ENCODE data around the gene LRFN2. TPM values are rescaled to one million over a fixed set of nuclear protein-coding genes. Genes with fewer than 3 reads are reported as not detected.

The LRFN2 gene
- total RNA-seq, 3 donors from 2014 or later, result 0.14 to 0.29 (median 0.16) TPM

GRCh38 chr6:40349901-40350746, 237.0 kb downstream of the LRFN2 start:
- H3K36me3 ChIP-seq (ENCODE audit: low read depth), result no peaks in the 10 kb centered on the region
- TF ChIP-seq CTCF (IDR thresholded peaks at IDR 0.05), result no peak
- no peak for ATAC-seq
- no peaks in the 10 kb centered on the region for H3K4me1 ChIP-seq (ENCODE audit: low read depth)
- no peak for DNase-seq
- no peak overlapping the region for H3K4me3 ChIP-seq
- intact Hi-C loops (cut with DNase I, micrococcal nuclease), result no loop called here
- no peaks in the 10 kb centered on the region for H3K9me3 ChIP-seq

- no peak for ATAC-seq
- no peak for DNase-seq
- no peak for TF ChIP-seq CTCF (IDR thresholded peaks at IDR 0.05)
Observed at GRCh38 chr6:40349123-40349900, 237.9 kb downstream of the LRFN2 start.

GRCh38 chr6:40348591-40348990, 238.6 kb downstream of the LRFN2 start:
- no peak for TF ChIP-seq CTCF (IDR thresholded peaks at IDR 0.05)
- intact Hi-C loops (cut with DNase I, micrococcal nuclease), result no loop called here

More at GRCh38 chr6:40349123-40349900, 237.9 kb downstream of the LRFN2 start:
- intact Hi-C loops (cut with DNase I, micrococcal nuclease), result no loop called here
- H3K36me3 ChIP-seq (ENCODE audit: low read depth), result no peaks in the 10 kb centered on the region
- no peaks in the 10 kb centered on the region for H3K4me1 ChIP-seq (ENCODE audit: low read depth)
- no peaks in the 10 kb centered on the region for H3K9me3 ChIP-seq
- no peak overlapping the region for H3K4me3 ChIP-seq

GRCh38 chr6:40347571-40348011, 239.6 kb downstream of the LRFN2 start:
- ATAC-seq, result no peak

More at GRCh38 chr6:40348591-40348990, 238.6 kb downstream of the LRFN2 start:
- ATAC-seq (no peak), DNase-seq (no peak)
- Histone ChIP-seq H3K4me1 (ENCODE audit: low read depth) (no peaks in the 10 kb centered on the region), H3K36me3 (ENCODE audit: low read depth) (no peaks in the 10 kb centered on the region), H3K4me3 (no peak overlapping the region), H3K9me3 (no peaks in the 10 kb centered on the region)

GRCh38 chr6:40346246-40346645, 240.9 kb downstream of the LRFN2 start:
- no peak for TF ChIP-seq CTCF (IDR thresholded peaks at IDR 0.05)
- DNase-seq (no peak), ATAC-seq (no peak)
- intact Hi-C loops (cut with DNase I, micrococcal nuclease), result no loop called here
- Histone ChIP-seq H3K4me3 (no peak overlapping the region), H3K36me3 (ENCODE audit: low read depth) (no peaks in the 10 kb centered on the region), H3K4me1 (ENCODE audit: low read depth) (no peaks in the 10 kb centered on the region), H3K9me3 (no peaks in the 10 kb centered on the region)

More at GRCh38 chr6:40347571-40348011, 239.6 kb downstream of the LRFN2 start:
- TF ChIP-seq CTCF (IDR thresholded peaks at IDR 0.05), result no peak
- Histone ChIP-seq H3K9me3 (no peaks in the 10 kb centered on the region), H3K4me3 (no peak overlapping the region), H3K36me3 (ENCODE audit: low read depth) (no peaks in the 10 kb centered on the region), H3K4me1 (ENCODE audit: low read depth) (no peaks in the 10 kb centered on the region)
- intact Hi-C loops (cut with DNase I, micrococcal nuclease), result no loop called here
- no peak for DNase-seq
